MCF 10A (cell line): ENCODE results near the gene TP53TG5. TPM values are rescaled to one million over a fixed set of nuclear protein-coding genes. Genes with fewer than 3 reads are reported as not detected.

Experiments used
- BruUV-seq: library from RNA; stranded (reverse); fragments of 400-500 nt; replicated peaks from 2 replicates; lab custom pipeline; 2021; lab: Mats Ljungman, UMichigan
- CTCF ChIA-PET: fragments of 300-600 bp; sonication (Branson Sonifier 250); formaldehyde crosslinking; extraction: SDS; loops from one replicate; lab custom pipeline; 2021; ENCODE audit warnings: antibody characterized with exemption, inconsistent platforms; lab: Yijun Ruan, JAX
- POLR2A ChIA-PET: fragments of 300-600, 350-650 bp; sonication (Branson Sonifier 250); formaldehyde crosslinking; extraction: SDS; loops from one replicate; lab custom pipeline; 2020; ENCODE audit warnings: antibody characterized with exemption, inconsistent platforms; lab: Yijun Ruan, JAX
- DNase-seq: peaks from one replicate; pipeline ENCODE4 v3.0.0-alpha.2; 2018; ENCODE audit not compliant: unreplicated experiment
- H3K27ac Mint-ChIP-seq: one replicate; pipeline ENCODE4 v1.8.0; 2022; ENCODE audit warnings: mild to moderate bottlenecking, low read depth, mixed read lengths; ENCODE audit not compliant: unreplicated experiment
- H3K27me3 Mint-ChIP-seq: one replicate; pipeline ENCODE4 v1.8.0; 2022; ENCODE audit warnings: mixed read lengths; ENCODE audit not compliant: insufficient read depth, unreplicated experiment
- H3K36me3 Mint-ChIP-seq: one replicate; pipeline ENCODE4 v1.8.0; 2022; ENCODE audit warnings: mild to moderate bottlenecking, moderate library complexity, mixed read lengths; ENCODE audit not compliant: insufficient read depth, unreplicated experiment
- H3K4me1 Mint-ChIP-seq: one replicate; pipeline ENCODE4 v1.8.0; 2022; ENCODE audit warnings: mixed read lengths; ENCODE audit not compliant: insufficient read depth, unreplicated experiment
- H3K4me3 Mint-ChIP-seq: one replicate; pipeline ENCODE4 v1.8.0; 2022; ENCODE audit warnings: mild to moderate bottlenecking, moderate library complexity, mixed read lengths; ENCODE audit not compliant: unreplicated experiment
- H3K9me3 Mint-ChIP-seq: one replicate; pipeline ENCODE4 v1.8.0; 2022; ENCODE audit warnings: mixed read lengths; ENCODE audit not compliant: unreplicated experiment
- intact Hi-C: fragments of 100-400 bp; cut with micrococcal nuclease; formaldehyde crosslinking; loops from 2 replicates; pipeline ENCODE4 v1.14.1; 2022
- total RNA-seq: library from RNA; stranded (reverse); gene quantifications from 2 replicates; pipeline ENCODE4 v1.2.3, GENCODE V29; 2022
- TF ChIP-seq, protein P1 (sequence below): fragments of 200-600 bp; IDR thresholded peaks from one replicate; pipeline ENCODE4 v1.8.0; 2022; ENCODE audit warnings: antibody characterized with exemption, mild to moderate bottlenecking; ENCODE audit not compliant: unreplicated experiment

The TP53TG5 gene
- total RNA-seq, 1 experiment from 2014 or later, result not detected

DNA sequence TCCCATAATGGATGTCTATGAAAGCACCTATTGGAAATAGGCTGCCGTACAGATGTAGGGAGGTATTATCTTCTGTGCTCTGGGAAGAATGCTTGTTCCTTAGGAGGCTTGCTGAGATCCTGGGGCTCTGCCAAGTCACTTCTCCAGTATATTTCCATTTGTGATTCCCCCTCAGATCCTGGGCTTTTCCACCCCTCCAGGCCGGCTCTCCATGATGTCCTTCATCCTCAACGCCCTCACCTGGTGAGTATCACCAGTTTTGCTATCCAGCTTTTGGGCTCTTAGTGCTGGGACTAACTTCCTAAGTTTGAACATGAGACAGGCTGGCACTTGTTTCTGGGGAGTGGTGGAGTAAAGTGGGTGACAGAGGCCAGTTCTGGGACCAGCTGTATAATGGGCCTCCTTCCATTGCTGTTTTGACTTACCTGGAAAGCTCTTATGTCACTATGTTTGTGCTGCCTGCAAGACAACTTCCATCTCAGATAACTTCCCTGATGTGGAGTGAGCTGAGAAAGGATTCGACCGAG, 12.6 kb downstream of the TP53TG5 start:
- Mint-ChIP-seq H3K36me3 (peaks cover 42% of the 10 kb centered on the region), H3K9me3 (no peaks in the 10 kb centered on the region), H3K27ac (no peak overlapping the region), H3K4me1 (peaks cover 7% of the 10 kb centered on the region), H3K4me3 (peak overlapping the region; percentile 20), H3K27me3 (no peaks in the 10 kb centered on the region)
- no peak for DNase-seq
- intact Hi-C loops, result no loop called here
- no TSS peak for BruUV-seq
- TF ChIP-seq, protein P1, sequence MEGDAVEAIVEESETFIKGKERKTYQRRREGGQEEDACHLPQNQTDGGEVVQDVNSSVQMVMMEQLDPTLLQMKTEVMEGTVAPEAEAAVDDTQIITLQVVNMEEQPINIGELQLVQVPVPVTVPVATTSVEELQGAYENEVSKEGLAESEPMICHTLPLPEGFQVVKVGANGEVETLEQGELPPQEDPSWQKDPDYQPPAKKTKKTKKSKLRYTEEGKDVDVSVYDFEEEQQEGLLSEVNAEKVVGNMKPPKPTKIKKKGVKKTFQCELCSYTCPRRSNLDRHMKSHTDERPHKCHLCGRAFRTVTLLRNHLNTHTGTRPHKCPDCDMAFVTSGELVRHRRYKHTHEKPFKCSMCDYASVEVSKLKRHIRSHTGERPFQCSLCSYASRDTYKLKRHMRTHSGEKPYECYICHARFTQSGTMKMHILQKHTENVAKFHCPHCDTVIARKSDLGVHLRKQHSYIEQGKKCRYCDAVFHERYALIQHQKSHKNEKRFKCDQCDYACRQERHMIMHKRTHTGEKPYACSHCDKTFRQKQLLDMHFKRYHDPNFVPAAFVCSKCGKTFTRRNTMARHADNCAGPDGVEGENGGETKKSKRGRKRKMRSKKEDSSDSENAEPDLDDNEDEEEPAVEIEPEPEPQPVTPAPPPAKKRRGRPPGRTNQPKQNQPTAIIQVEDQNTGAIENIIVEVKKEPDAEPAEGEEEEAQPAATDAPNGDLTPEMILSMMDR, result no peak
- POLR2A ChIA-PET, result interaction anchor here (0.9 to 34.6 kb wide), 4 partner anchors 9 to 51 kb away, joined by 3 to 1328 read pairs (median 24); partner anchors contain the start of genes PIGT and SDC4
- CTCF ChIA-PET, result interaction anchor here (0.6 to 12.8 kb wide), 8 partner anchors 11 to 419 kb away, joined by 3 to 123 read pairs (median 3); no protein-coding TSS in a partner anchor

DNA sequence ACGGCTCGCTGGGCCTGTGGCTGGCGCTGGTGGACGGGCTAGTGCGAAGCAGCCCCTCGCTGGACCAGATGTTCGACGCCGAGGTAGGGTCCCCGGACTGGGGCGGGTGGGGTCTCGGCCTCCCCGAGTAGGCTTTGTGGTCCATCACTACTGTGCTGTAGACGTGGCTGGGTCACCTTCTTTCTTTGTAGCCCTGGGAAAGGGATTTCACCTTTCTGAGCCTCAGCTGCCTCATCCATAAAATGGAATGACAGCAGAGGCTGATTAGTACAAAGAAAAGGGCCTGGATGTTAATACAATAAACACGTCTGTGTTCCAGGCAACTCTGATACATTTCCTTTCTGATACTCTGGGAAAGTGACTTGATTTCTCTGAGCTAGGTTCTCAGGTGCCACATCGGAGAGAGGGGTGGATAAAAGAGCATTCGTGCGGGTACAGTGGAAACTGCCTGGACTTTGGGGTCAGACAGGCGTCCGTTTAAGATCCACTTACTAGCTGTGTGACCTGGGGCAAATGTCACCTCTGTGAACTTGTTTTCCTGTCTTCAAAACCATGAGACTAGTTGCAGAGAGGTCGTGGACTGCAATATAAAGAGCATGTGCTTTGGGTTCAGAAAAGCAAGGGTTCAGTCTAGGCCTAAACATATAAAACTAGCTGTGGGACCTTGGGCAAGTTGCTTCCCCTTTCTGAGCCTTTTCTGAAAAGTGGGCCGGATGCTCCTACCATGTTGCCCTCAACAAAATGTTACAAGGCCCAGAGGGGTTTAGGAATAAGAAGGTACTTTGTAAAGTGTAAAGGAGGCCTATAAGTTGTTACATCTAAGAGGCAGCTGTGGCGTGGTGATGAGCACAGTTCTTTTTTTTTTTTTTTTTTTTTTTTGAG, 14.3 kb downstream of the TP53TG5 start:
- H3K27ac Mint-ChIP-seq, result peak overlapping the region; percentile 95

DNA sequence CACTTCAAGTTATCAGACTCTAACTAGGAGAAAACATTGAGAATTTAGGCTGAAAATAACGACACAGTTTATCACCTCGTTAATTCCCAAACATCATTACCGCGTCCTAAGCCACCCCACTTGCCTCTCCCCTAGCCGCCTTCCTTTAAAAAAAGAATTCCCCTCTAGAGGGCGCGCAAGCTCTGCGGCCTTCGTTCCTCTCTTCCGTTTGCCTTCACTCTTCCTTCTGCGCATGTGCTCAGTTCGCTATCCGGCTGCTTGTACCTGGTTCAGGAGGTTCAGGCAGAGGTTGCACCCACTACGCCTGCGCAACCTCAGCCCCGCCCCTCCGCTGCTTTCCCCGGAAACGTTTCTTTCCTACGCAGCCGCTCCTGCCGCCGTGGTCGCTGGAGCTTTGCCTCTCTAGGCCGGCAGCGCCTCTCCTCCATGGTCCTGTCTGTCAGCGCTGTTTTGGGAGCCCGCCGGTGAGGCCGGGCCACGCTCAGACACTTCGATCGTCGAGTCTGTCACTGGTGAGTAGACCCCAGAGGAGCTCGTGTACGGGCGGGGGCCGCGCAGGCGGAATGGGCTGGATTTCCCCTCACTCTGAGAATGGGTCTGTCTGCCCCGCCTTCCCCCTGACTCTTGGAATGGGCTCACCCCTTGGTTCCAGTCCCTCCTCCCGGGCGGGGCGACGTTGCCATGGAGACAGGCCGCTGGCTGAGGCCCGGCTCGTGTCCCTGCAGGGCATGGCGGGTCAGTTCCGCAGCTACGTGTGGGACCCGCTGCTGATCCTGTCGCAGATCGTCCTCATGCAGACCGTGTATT, 15.1 kb downstream of the TP53TG5 start, which contains the start of gene SYS1:
Gene SYS1 (plus strand): TSS at position 353 of the 807 bp plus-strand sequence. CDS start 376 bp downstream, at position 729.
- no TSS peak for BruUV-seq
- peaks cover 30% of the 10 kb centered on the region for H3K4me1 Mint-ChIP-seq
- peak within 1 kb of the TSS; percentile 97 for H3K4me3 Mint-ChIP-seq
- peak; percentile 99 for DNase-seq
- POLR2A ChIA-PET, result interaction anchor here (0.7 to 34.6 kb wide), 33 partner anchors 8 to 572 kb away, joined by 3 to 1328 read pairs (median 4); partner anchors contain the start of genes DNTTIP1, PCIF1, PI3 and PIGT
- CTCF ChIA-PET, result interaction anchor here (0.5 to 12.8 kb wide), 59 partner anchors 8 to 442 kb away, joined by 3 to 123 read pairs (median 4); partner anchors contain the start of genes DBNDD2, PIGT, SDC4 and TP53TG5
- H3K27me3 Mint-ChIP-seq, result no peaks in the 10 kb centered on the region
- peaks cover 30% of the 10 kb centered on the region for H3K36me3 Mint-ChIP-seq
- H3K27ac Mint-ChIP-seq, result peak within 1 kb of the TSS; percentile 95
- no peaks in the 10 kb centered on the region for H3K9me3 Mint-ChIP-seq
- TF ChIP-seq, protein P1, result peak; percentile 67
- intact Hi-C loops, result loop anchor here (1.0 to 5.0 kb wide), 4 partner anchors 27 to 74 kb away; partner anchors contain the start of gene PIGT

More for the DNA sequence above, 14.3 kb downstream of the TP53TG5 start:
- Mint-ChIP-seq H3K4me1 (peaks cover 22% of the 10 kb centered on the region), H3K27me3 (no peaks in the 10 kb centered on the region), H3K4me3 (peak overlapping the region; percentile 97), H3K36me3 (peaks cover 38% of the 10 kb centered on the region), H3K9me3 (no peaks in the 10 kb centered on the region)
- ChIA-PET POLR2A (interaction anchor here (0.7 to 34.6 kb wide), 30 partner anchors 7 to 453 kb away, joined by 3 to 1328 read pairs (median 5); partner anchors contain the start of genes DNTTIP1, PI3, PIGT and SDC4), CTCF (interaction anchor here (0.5 to 12.8 kb wide), 42 partner anchors 8 to 441 kb away, joined by 3 to 123 read pairs (median 4); partner anchors contain the start of genes DBNDD2, PIGT, SDC4 and TP53TG5)
- TF ChIP-seq, protein P1, result no peak
- no peak for DNase-seq
- intact Hi-C loops, result loop anchor here (1.0 to 5.0 kb wide), 4 partner anchors 28 to 73 kb away; partner anchors contain the start of gene PIGT
- BruUV-seq, result TSS peak; percentile 27
